ENCODE results near the gene CERS1. TPM values are rescaled to one million over a fixed set of nuclear protein-coding genes. Genes with fewer than 3 reads are reported as not detected.

The CERS1 gene
- total and polyA plus RNA-seq, 2 donors (not counting 3 experiments of a cell fraction or from before 2014, with no cell fraction given), result 4.0 to 8.5 TPM

GRCh38 chr19:18942692-18943091 lies 46.7 kb upstream of the CERS1 start:
- H3K9me3 ChIP-seq (replicated peaks; ENCODE audit: control insufficient read depth, insufficient read depth, low read length), result no peaks in the 10 kb centered on the region
- no peak for TF ChIP-seq GATA2 (IDR thresholded peaks at IDR 0.05; ENCODE audit: insufficient read depth, insufficient read length, low read depth, low read length)
- no peak for TF ChIP-seq POLR2AphosphoS5 (IDR thresholded peaks at IDR 0.05; ENCODE audit: insufficient read depth, low read depth, low read length)
- TF ChIP-seq POLR2A (IDR thresholded peaks at IDR 0.05; ENCODE audit: low read depth, low read length), result no peak
- no peak for TF ChIP-seq JUN (IDR thresholded peaks at IDR 0.05; ENCODE audit: borderline replicate concordance, insufficient read depth, insufficient read length, low read depth)
- no peak for TF ChIP-seq CTCF (IDR thresholded peaks at IDR 0.05; ENCODE audit: extremely low read depth in 1 of 2, insufficient read depth in 1 of 2, low read depth in 1 of 2, low read length in 2 of 2)
- TF ChIP-seq MYC (IDR thresholded peaks at IDR 0.05; ENCODE audit: low read depth, low read length), result no peak
- TF ChIP-seq, protein P1, sequence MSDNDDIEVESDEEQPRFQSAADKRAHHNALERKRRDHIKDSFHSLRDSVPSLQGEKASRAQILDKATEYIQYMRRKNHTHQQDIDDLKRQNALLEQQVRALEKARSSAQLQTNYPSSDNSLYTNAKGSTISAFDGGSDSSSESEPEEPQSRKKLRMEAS (IDR thresholded peaks at IDR 0.05; ENCODE audit: insufficient read depth, insufficient read length), result no peak
- no peak for TF ChIP-seq FOS (IDR thresholded peaks at IDR 0.05; ENCODE audit: borderline replicate concordance, insufficient read depth, low read length)
- TF ChIP-seq EZH2 (IDR thresholded peaks at IDR 0.05; ENCODE audit: borderline replicate concordance, low read depth, low read length, severe bottlenecking), result no peak
- H4K20me1 ChIP-seq (replicated peaks; ENCODE audit: control insufficient read depth, extremely low read depth, insufficient read depth, low read length), result no peaks in the 10 kb centered on the region
- H3K9ac ChIP-seq (replicated peaks; ENCODE audit: extremely low read depth, insufficient read depth, low read length), result no peak overlapping the region
- H3K27me3 ChIP-seq (ENCODE audit: control insufficient read depth in 2 of 2, insufficient read depth in 2 of 2, low read length in 2 of 2), result no peaks in the 10 kb centered on the region
- no peaks in the 10 kb centered on the region for H3K9me1 ChIP-seq (replicated peaks; ENCODE audit: control insufficient read depth, extremely low read depth, insufficient read depth, low read length)
- dilution Hi-C loops (cut with MboI; ENCODE audit: extremely low pct_ligation_motif_present, low sequenced_read_pairs) (no loop called here), intact Hi-C loops (cut with micrococcal nuclease) (no loop called here)
- H3K4me2 ChIP-seq (ENCODE audit: insufficient read depth, low read length), result no peak overlapping the region
- no peak for FAIRE-seq
- H3K4me3 ChIP-seq (replicated peaks in 1 of 3; ENCODE audit: insufficient read depth in 1 of 3, low read depth in 1 of 3, low read length in 3 of 3), result no peak overlapping the region
- ChIA-PET CTCF (interaction anchor here (2.5 kb wide), 1 partner anchor 44 kb away, joined by 14 read pairs; no protein-coding TSS in a partner anchor), POLR2A (no interaction called here)
- peaks cover 27% of the 10 kb centered on the region for H3K79me2 ChIP-seq (ENCODE audit: control insufficient read depth, insufficient read depth, low read length)
- BruUV-seq (replicated peaks), result no TSS peak
- no peak for DNase-seq (ENCODE audit: low read depth, low spot score)
- H3K27ac ChIP-seq (ENCODE audit: insufficient read depth, low read depth, low read length), result no peak overlapping the region
- peaks cover 7% of the 10 kb centered on the region for H3K4me1 ChIP-seq (ENCODE audit: control insufficient read depth, extremely low read depth, insufficient read depth, low read length)
- peaks cover 5 to 13% of the 10 kb centered on the region in 2 experiments for H3K36me3 ChIP-seq (ENCODE audit: control insufficient read depth in 2 of 2, extremely low read depth in 1 of 2, insufficient read depth in 2 of 2, low read length in 2 of 2)
- H2AFZ ChIP-seq (ENCODE audit: low read depth, low read length), result no peak overlapping the region

Measured in endothelial cell of umbilical vein (primary cell).